C4-2B (cell line): ENCODE results near the gene LCN15.

Experiments used
- H3K27ac ChIP-seq: fragments of 450-650 bp; 2 replicates; pipeline ENCODE4 v1.5.1; 2017
- ZFX ChIP-seq: fragments of 450-650 bp; IDR thresholded peaks from 2 replicates; pipeline ENCODE4 v1.6.1; 2017
- TF ChIP-seq, protein P1 (sequence below): fragments of 450-650 bp; conservative IDR thresholded peaks from 2 replicates; pipeline ENCODE4 v1.5.1; 2017; ENCODE audit warnings: mild to moderate bottlenecking

Gene LCN15

DNA sequence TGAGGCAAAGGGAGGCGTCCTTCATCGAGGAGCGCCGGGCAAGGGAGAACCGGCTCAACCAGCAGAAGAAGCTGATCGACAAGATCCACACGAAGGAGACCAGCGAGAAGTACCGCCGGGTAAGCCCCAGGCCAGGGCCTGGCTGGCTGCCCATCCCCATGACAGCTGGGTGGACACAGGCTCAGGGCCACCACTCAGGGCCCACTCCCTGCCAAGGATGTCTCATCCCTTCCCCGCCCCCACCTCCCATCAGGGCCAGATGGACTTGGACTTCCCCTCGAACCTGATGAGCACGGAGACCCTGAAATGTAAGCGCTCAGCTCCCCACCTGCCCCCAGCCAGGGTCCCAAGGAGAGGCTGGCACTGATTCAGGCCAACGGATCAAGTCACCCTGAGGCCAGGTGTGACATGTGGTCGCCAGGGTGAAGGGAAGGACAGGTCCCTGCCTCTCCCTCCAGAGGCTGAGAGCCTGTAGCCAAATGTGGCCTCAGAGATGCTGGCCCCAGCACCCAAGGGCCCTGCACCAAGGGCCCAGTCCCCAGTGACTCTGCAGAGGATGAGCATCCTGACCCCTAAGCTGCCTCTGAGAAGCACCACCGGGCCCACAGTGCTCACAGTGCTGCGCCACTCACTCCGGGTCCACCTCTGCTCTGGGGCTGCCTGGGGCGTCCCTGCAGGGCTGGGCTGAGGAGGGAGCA, 40.3 kb upstream of the LCN15 start:
- H3K27ac ChIP-seq: peak overlapping the region; percentile 81
- TF ChIP-seq, protein P1, sequence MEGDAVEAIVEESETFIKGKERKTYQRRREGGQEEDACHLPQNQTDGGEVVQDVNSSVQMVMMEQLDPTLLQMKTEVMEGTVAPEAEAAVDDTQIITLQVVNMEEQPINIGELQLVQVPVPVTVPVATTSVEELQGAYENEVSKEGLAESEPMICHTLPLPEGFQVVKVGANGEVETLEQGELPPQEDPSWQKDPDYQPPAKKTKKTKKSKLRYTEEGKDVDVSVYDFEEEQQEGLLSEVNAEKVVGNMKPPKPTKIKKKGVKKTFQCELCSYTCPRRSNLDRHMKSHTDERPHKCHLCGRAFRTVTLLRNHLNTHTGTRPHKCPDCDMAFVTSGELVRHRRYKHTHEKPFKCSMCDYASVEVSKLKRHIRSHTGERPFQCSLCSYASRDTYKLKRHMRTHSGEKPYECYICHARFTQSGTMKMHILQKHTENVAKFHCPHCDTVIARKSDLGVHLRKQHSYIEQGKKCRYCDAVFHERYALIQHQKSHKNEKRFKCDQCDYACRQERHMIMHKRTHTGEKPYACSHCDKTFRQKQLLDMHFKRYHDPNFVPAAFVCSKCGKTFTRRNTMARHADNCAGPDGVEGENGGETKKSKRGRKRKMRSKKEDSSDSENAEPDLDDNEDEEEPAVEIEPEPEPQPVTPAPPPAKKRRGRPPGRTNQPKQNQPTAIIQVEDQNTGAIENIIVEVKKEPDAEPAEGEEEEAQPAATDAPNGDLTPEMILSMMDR: no peak
- no peak for TF ChIP-seq ZFX

DNA sequence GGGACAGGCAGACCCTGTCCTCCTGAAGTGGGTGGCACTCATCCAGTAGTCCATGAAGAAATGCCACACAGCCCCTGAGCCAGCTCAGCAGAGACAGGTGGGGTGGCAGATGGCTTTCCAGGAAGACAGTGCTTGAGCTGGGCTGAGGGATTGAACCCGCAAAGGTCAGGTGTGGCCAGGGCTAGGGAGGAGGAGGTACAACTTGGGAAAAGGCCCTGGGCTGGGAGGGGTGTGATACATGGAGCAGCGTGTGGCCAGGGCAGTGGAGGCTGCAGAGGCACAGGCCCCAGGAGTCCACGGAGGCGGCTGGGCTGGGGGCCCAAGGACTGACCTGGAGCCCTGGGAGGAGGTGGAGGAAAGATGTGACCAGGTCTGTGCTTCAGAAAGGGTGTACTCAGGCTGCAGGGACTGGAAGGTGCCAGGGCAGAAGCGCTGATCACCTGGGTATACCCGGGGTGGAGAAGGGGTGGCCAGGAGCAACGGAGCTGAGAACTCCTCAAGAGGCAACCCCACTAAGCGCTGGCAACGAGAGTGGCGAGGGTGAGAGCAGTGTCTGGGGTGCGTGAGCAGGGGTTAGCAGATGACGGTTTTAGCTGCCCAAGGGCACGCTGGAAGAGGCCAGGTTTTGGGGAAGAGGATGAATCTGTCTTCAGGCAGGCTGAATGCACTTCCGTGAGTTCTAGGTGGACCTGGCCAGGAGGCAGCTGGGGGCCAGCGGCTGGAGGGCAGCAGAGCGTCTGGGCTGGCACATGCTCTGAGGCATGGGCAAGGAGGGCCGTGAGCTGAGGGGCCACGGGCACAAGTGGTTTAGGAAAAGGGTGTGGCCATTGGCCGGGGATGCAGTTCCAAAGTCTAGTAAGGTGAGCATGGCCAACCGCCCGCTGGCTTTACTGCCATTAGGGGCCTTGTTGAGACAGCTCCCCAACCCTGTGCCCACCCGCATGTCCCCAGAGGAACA, 39.5 kb upstream of the LCN15 start:
- H3K27ac ChIP-seq: peak overlapping the region; percentile 81
- no peak for TF ChIP-seq ZFX

DNA sequence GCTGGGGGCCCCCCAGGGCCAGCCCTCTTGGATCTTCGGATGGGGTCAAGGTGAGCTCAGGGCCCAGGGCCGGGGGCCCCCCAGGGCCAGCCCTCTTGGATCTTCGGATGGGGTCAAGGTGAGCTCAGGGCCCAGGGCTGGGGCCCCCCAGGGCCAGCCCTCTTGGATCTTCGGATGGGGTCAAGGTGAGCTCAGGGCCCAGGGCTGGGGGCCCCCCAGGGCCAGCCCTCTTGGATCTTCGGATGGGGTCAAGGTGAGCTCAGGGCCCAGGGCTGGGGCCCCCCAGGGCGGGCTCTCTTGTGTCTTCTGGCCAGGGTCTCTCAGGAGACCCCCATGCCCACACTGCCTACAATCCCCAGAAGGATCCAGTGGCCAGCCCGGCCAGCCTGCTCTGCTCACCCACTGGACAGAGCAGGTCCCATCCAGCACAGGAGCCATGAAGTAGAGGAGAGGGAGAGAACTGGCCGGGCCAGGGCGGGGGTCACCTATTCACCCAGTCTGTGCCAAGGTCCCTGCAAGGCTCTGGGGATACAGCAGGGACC, 38.8 kb upstream of the LCN15 start:
- peak overlapping the region; percentile 81 for H3K27ac ChIP-seq

DNA sequence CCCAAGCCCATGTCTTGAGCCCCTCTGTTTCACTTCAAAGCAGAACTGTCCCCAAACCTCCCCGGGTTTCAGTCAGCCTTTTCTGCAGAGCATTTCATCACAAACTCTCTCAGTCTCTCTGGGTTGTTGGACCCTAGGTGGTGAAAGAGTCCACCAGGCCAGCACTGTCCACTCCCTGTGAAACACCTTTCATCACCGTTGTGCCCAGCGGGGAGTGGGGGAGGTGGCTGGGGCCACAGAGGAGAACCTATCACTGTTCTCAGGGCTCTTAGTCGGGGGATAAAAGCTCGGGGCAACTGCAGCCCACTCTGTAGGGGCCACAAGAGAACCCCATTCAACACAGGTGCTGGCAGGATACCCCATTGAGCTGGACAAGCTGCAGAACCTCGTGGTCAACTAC, 38.0 kb upstream of the LCN15 start:
- peak overlapping the region; percentile 96; the same call in 1 of the 2 replicates for H3K27ac ChIP-seq
- TF ChIP-seq ZFX: no peak

DNA sequence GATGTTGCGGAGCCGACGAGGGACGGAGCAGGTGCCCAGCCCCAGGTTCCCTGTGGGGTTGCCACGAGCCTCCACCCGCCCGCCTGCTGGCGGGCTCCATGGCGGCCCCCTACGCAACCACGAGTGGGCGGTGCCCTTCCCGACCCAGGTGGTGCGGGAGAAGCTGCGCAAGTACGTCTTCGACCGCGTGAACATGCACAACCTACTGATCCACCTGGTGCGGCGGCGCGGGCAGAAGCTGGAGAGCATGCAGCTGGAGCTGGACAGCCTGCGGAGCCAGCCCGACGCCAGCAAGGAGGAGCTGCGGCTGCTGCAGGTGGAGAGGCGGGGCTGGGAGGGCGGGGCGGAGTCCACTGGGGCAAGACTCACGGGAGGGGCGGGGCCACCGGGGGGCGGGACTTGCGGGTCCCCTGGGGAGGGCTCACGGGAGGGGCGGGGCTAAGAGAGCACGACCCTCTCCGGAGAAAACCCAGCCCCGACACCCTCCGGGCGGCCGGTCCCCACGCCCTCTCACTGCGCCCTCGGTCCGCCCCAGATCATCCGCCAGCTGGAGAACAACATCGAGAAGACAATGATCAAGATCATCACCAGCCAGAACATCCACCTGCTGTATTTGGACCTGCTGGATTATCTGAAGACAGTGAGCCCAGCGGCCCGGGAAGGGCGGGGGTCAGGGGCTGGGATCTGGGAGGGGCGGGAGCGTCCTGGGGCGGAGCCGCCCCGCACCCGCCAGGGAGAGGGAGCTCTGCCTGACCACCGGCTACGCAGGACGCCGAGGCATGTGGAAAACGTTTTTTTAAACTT, 35.7 kb upstream of the LCN15 start:
- TF ChIP-seq, protein P1: no peak
- no peak for TF ChIP-seq ZFX
- H3K27ac ChIP-seq: peak overlapping the region; percentile 96

DNA sequence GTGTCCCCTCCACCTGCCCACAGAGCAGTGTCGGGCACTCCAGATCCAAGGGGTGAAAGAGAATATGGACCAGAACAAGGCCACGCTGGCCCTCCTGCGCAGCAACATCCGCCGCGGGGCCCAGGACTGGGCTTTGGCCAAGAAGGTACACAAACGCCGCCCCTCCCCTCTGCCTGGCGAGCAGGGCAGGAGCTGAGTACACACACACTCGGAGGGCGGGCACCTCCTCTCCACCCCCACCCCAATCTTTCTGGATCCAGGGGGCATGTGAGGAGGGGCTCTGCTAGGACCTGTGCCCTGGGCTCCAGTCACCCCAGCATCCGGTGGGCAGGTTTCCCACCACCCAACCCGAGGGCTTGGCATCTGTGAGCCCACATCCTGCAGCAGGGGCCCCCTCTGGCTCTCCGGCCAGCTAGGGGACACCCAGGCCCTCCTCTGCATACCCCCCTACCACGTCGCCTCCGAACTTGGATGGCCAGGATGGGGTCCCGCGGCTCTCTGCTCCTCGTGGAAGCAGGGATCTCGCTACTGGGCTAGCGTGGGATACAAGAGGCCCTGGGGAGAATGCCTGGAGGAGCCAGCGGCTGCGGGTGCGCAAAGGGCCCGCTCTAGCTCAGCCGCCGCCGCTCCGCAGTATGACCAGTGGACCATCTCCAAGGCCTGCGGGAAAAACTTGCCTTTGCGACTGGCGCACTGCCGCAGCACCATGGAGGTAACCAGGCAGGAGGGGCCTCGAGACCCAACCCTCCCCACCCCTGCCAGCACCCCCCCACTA, 34.9 kb upstream of the LCN15 start:
- H3K27ac ChIP-seq: peak overlapping the region; percentile 96
- TF ChIP-seq, protein P1: no peak
- TF ChIP-seq ZFX: 0 out of 2 replicates have a peak, but pooled peaks have one; percentile 12

DNA sequence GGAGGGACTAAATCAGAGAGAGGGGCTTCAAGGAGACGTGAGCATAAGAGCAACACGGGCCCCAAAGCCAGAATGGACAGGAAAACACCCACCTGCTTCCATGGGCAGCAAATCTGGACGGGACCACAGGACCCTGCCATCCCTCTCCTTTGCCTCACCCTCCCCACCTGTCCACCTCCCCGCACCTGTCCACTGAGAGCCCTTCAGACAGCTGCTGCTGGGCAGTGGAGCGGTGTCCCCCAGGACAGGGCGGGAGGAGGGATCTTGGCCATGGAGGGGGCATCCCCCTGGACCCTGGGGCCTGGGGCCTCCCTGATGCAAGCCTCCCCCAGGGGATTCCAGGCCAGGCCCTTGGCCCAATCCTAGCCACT, 34.4 kb upstream of the LCN15 start:
- TF ChIP-seq, protein P1: no peak
- TF ChIP-seq ZFX: no peak
- peak overlapping the region; percentile 96 for H3K27ac ChIP-seq

DNA sequence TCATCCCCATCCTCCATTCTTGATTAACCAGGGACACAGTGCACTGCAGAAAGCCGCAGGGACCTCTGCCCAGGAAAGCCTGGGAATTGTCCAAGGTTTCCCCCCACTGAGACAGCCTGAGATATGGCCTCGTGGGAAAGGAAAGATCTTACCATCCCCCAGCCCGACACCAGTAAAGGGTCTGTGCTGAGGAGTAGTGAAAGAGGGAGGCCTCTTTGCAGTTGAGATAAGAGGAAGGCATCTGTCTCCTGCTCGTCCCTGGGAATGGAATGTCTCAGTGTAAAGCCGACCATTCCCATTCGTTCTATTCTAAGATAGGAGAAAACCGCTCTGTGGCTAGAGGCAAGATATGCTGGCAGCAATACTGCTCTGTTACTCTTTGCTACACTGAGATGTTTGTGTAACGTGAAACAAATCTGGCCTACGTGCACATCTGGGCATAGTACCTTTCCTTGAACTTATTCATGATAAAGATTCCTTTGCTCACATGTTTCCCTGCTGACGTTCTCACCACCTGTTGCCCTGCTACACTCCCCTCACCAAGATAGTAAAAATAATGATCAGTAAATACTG, 32.5 kb upstream of the LCN15 start:
- H3K27ac ChIP-seq: peak overlapping the region; percentile 26
